RPMI7951 (cell line): Measurements from ENCODE around the gene CCDC74B. TPM values are rescaled to one million over a fixed set of nuclear protein-coding genes. Genes with fewer than 3 reads are reported as not detected.
"Not testable (repeated sequence)": the region's sequence is repeated elsewhere in the genome, so short reads cannot be mapped to it uniquely, and the experiment has no call there.

Source experiments
- DNase-seq: peaks from one replicate; pipeline ENCODE4 v3.0.0-alpha.2; 2012; ENCODE audit warnings: low read depth
- total RNA-seq: library from RNA; depleted of rRNA; stranded (reverse); fragments of >200 nt; shearing (Covaris generic); gene quantifications from 2 replicates; pipeline ENCODE4 v1.2.3, GENCODE V29; 2014

Gene CCDC74B
- total RNA-seq, 1 experiment from 2014 or later: 0.72 TPM

DNA sequence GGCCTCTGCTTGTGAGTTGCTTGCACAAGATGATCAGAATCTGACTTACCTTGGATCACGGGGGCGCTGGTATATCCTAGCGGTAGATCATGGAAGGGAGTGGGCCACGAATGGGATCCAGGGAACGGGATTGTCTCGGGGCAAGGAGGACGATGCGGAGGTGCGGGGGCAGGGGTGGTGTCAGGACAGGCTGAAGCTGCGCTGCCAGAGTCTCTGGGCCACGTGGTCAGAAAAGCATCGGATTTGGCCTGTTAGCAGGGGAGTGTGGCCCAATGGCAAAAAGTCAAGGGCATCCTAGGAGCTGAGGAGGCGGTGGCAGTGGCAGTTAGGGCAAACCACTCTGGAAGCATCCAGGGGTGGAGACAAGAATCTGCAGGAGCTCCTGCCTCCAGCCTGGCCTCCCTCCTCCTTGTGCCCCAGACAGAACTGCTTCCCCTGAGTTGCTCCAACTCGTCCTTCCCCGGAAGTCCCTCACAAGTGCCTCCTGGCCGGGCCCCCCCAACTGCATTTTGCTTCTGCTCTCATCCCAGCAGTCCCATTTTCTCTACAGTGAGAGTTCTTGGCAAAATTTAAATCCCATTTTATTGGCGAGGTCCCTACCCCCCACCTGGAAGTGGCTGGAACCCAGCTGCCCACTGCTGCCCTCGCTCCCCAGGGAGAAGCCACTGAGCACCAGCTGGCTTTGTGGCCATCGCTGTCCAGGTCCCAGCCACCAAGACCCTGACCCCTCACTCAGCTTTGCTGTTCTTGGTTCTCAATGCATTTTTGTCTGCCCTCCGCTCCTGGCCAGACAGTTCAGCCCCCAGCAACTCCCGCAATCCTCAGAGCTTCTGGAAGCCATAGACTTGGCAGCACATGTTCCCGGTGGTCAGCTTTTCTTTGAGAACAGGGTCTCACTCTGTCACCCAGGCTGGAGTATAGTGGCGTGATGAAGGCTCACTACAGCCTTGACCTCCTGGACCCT, 5.6 kb upstream of the CCDC74B start:
- DNase-seq: no peak

DNA sequence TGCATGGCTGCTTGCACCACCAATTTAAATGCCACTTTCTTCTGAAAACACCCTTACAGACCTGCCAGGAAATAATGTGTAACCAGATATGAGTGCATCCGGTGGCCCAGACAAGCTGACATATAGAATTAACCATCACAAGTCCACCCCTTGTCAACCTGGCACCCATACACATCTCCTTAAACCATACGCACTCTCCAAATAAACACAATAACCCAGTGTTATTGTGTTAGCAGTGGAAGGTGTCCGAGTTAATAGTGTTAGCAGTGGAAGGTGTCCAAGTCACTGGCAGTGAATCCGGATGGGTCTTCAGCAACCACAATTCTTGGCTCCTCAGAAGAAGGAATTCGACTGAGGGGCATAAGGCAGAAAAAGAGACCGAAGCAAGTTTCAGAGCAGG, 3.6 kb upstream of the CCDC74B start:
- DNase-seq: not testable (repeated sequence)

DNA sequence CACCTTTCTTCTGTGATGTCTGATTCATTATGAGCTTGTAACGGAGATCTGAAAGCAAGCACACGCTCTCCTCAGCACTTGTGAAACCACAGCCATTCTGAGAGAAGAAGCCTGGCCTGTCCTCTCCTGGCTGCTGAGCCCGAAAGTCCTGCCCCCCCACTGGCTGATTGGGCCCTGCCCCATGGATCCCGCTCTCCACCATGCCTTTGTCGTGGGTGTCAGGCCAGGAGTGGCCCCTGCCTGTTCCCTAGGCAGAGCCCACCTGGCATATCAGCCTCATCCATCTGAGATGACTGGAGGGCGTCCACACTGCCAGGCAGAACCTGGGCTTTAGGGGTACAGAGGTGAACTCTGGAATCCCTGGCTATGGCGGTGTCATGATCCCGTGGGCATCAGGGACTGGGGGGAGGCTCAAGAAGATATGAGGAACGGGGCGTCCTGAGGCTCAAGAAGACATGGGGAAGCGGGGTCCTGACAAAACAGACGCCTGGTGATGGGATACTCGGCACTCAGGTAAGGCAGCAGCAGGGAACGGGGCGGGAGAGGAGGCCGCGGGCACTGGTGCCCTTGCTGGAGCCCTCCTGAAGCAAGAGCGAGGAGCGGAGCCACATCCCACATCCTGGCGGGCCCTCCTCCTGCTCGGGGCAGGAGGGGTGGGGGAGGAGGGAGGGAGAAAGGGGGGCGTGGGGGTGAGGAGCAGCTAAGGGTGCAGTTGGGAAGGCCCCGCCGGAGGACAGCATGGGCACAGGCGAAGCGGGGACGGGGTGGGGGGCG, 1.5 kb downstream of the CCDC74B start:
- DNase-seq: not testable (repeated sequence)

DNA sequence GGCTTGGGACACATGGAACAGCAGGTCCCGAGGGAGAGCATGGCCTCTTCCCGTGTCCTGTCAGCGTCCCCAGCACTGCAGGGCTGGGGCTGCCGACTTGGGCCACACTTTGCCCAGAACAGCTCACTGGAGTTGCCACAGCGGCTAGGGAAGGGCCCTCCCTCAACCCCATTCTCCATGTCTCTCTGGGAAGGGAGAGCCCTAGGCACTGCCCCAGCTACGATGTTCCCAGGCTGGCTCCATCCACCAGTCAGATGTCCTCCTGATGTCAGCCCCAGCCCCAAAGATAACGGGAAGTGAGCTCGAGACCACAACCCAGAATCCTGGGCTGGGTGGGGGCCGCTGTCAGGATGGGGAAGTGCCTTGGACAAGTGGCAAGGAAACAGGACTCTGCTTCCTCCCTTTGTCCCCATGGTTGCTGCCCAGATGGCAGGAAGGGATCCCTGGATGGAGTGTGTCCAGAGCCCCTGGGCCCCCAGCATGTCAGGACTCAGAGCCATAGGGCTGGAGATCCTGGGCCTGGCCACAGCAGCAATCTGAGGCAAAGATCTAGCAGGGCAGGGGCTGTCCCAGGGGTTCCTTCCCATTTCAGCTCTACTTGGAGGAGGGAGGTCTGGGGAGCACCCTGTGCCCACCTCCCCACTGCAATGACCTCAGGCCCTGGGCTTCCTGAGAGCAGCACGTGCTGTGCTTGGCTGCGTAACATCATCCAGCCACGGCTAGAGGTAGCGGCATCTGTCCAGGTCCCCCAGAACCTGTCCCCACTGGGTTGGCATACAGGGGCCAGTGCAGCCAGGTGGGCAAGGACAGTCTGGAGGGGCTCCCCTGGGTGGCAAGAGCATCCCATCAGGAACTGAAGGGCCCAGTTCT, 2.3 kb downstream of the CCDC74B start:
- DNase-seq: not testable (repeated sequence)

DNA sequence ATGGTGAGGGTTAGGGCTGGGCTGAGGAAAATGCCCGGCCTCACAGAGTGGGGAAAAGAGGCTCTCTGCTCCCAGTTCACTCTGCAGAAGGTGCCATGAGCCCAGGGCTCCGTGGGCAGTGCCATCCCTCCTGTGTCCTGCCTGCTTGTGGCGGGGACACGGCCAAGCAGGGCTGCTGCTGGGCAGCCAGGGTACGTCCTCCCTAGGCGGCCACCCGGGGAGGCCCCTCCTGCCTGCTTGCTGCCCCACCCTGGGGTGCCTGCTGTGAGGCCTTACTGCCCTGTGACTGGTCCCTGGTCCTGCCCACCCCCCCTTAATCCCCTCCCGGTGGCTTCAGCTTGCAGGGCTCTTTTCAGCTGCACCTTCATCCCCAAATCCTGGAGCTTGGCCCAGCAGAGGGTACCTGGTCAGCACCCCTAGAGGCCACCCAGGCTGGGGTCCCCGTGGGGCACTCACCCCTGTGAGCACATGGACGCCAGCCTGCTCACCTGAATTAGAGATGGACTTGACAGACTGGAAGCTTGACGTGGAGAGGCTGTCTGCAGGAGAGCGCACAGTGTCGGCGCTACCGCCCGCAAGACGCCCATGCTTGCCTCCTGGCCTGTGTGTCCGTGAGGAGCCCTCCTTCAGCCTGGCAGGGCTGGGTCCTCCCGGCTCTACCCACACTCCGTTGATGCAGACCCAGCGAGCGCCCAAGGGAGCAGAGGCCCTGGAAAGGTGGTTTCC, 3.1 kb downstream of the CCDC74B start:
- DNase-seq: not testable (repeated sequence)

DNA sequence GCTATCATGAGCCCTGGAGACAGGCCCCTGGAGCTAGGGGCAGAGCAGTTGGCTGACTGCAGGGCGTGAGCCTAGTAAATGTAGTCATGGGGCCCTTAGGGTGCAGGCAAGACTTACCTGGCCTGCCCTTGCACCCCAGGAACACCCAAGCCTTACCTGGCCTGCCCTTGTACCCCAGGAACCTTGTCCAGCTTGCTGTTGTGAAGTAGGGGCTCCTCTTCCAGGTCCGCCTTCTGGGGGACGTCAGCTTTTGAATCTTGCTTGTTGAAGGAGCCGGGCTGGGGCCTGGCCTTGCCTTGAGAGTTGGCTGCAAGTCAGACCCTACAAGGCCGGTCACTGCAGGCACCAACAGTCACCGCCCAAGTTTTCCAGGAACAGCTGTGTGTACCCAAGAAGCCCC, 3.9 kb downstream of the CCDC74B start:
- not testable (repeated sequence) for DNase-seq

DNA sequence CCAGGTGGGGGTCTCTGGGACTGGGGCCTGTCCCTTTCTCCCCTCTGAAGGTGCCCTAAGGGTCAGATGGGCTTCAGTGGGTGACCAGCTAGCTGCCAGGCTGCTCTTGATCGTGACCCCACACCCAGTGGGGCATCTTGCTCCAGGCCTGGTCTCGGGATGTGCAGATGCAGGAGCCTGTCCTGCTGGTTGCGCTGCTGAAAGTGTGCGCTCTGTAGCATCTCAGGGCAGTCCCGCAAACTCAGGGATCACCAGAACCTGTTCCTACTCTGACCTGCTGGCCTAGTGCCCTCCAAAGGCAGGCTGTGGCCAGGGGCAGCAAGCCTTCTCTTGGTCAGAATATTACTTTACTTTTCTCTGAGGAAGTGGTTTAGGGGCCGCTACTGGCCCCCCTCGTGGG, 4.4 kb downstream of the CCDC74B start:
- DNase-seq: not testable (repeated sequence)

DNA sequence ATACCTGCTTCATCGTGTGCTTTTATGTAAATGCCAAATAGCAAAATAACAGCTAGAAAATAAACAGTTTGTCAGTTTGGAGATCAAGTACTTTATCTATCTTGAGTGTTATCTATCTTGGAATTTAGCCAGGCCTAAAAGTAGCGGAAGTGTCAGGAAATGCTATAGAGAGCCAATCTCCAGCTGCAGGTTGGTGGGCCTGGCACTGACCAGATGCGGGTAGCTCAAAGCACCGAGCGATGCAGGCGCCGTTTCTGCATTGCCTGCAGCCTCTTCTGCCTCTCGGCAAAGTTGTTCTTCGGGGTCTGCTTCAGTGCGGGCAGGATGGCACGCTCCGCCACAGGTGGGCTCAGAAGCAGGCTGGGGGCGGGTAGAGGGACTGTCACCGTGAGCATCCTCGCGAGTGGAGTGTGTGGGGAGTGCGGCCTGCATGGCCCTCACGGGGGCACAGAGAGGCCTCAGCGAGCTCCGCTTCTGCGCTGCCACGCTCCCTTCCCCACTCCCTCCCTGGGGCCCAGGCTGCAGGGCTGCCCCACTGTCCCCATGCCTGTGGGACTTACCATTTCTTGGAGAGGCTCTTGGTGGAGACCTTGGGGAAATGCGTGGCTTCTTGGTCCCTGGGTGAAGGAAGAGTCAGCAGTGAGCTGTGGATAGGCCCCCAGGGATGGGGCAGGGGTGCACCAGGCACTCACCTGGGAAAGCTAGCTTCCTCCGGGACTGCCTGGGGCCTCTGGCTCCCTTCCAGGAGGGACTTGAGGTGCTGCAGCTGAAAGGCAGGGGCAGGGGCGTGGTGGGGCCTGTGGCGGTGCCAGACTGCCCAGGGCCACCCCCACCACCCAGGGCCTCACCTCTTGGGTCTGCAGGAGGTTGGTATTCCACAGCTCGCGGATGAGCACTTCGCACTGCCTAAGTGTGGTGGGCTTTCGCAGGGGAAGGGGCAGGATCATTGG, 5.3 kb downstream of the CCDC74B start:
- DNase-seq: not testable (repeated sequence)

DNA sequence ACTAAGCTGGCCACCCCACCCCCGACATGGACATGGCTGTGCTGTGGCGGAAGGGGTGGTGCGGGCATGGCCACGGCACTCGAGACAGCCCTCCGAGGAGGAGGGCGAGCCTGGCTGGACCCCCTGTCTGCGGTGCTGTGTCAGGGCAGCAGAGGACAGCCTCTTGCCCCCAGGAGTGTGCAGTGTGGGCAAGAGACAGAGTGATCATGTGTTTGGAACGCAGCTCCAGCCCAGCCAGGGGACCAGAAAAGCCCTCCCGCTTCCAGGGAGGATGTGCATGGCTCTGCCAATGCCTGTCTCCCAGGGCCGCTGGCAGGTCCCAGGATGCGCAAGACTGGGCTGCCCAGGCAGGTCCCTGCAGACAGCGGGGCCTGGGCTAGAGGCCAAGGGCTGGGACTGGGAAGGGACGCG, 6.1 kb downstream of the CCDC74B start:
- DNase-seq: not testable (repeated sequence)

DNA sequence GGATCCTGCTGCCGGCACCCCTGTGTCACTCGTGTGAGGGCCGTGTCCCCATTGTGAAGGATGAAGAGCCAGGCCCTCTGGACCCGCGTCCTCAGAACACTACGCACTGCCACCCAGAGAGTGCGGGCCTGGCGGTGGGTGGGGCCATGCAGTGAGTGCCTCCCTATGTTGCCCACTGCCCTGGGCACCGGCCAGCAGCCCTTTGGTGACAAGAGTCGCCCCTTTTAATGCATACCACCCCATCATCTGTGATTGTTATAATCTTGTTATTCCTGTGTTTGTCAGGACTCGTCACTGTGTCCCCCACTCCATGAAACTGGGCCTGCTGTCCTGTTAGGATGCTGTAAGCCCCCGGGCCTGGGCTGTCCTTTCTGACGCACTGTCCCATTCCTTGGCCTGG, 6.6 kb downstream of the CCDC74B start:
- not testable (repeated sequence) for DNase-seq

DNA sequence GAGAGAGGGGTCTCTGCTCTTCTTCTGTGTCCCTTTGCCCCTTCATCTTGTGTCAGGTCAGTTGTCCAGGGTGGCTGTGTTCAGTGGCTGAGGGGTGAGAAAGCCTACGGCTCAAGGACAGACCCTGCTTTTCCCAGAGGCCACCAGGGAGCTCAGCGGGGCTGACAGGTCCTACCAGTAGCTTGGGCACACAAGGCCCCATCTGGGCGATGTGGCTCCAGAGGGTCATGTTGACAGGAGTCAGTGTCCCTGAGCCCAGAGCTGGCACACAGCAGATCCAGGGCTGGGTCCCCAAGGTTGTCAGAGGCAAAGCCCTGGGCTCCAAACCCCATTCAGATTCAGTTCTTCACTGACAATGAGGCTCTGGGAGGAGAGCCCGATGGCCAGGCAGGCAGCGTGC, 7.8 kb downstream of the CCDC74B start:
- not testable (repeated sequence) for DNase-seq

DNA sequence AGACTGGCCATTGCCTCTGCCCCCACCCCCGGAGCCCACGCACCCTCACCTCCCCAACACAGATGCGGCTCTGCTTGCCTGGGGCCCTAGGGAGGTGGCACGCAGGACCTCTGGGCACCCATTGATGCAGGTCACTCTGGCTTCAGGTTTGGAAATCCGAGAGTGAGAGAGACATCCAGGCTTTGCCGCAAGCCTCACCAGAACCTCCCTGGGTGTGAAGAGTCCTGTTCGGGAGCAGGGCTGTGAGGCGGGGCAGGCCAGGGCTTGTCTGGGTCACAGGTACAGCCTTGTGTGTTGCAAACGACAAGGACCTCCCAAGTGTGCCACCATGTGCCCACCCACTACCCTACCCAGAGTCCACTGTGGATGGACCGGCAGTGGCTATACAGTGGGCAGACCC, 8.4 kb downstream of the CCDC74B start:
- DNase-seq: not testable (repeated sequence)

DNA sequence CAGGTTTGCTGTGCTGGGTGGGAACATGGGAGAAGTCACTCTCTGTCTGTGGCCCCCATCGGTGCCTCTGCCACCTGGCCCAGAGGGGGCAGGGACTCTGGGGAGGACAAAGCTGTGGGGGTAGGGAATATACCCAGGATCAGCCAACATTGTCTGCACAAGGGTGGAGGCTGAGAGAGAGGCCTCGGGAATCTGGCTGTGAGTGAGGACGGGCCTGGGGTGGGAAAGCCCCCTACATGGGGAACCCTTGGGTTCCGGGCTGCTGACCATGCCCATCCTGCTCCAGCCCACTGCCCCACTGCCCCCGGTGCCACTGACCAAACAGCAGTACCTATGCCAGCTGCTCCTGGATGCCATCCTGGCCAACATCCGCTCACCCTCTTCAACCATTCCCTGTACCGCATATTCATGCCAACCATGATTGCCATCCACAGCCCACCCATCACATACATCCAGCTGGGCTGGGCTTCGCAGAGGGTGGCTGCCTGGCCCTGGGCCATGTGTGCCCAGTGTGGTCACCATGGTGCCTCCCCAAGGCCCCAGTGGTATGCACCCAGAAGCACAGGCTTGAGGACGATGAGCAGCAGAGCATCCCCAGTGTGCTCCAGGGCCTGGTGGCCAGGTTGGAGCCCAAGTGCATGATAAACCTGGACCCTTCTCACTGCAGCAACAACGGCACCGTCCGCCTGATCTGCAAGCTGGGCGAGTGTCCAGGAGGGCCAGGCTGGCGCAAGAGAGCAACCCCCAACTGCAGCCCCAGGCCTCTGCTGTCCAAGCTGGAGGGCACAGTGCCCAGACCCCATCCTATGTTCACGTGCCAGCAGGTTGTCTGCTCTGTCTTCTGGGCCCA, 9.0 kb downstream of the CCDC74B start:
- no peak for DNase-seq

DNA sequence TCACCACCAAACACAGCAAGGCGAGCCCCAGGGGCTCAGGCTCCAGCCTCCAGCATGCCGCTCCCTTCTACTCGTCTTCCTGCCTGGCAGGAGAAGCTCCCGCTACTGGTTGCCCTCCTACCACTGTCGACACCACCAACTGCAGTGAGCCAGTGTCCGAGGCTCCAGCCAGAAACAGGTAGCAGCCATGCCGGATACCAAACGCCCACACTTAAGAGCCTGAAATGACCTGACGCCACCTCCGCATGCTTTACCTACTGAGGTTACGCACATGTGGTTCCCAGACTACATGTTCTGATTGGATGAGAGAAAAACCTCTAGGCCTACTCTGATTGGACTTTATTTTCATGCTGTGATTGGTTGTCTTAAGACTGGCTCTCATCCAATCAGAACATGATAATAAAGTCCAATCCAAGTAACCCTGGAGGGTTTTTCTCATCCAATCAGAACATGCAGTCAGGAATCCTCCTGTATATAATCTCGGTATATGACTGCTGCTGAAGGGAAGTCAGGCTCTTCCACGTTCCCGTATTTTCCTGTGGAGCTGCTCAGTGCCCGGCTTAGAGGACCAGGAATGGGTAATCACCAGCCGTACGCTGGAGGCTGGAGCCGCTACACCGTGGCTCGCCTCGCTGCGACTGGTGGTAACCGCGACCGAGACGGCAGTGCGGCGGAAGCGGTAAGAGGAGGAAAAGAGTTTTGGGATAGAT, 15.6 kb downstream of the CCDC74B start, which contains the start of gene POTEF:
POTEF (minus strand) TSS at position 103 of the 710 bp plus-strand sequence. CDS start 8,707 bp downstream, outside the sequence.
- DNase-seq: not testable (repeated sequence)

DNA sequence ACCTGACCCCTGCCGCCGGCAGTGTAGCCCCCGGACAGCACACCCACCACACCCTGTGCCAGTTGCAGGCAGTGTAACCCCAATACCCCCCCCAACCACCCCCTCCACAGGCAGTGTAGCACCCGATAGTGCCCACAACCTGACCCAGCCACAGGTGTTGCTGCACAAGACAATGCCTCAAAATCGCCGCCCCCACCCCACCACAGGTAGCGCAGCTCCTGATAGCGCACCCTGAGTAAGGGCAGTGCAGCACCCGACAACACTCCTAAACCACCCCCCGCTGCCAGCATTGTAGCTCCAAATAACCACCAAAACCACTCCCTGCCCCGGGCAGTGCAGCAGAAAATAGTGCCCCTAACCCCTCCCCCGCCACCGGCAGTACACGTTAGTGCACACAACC, 16.4 kb downstream of the CCDC74B start:
- not testable (repeated sequence) for DNase-seq

DNA sequence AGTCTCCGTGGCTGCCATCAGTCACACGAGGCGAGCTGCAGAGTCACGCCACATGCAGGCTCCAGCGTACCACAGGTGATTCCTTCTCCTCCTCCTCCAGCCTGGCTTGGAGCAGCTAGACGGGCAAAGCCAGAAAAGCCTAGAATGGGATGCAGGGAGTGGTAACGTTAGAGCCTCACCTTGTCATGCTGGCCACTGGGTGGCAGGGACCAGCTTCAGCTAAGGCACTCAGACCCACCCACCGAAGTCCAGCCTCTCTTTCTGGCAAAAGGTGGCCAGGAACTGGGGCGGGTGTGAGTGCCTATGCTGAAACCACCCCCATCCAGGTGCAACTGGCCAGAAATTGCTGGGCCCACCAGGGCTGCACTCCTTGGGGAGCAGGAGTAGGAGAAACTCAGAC, 17.2 kb downstream of the CCDC74B start:
- DNase-seq: not testable (repeated sequence)

DNA sequence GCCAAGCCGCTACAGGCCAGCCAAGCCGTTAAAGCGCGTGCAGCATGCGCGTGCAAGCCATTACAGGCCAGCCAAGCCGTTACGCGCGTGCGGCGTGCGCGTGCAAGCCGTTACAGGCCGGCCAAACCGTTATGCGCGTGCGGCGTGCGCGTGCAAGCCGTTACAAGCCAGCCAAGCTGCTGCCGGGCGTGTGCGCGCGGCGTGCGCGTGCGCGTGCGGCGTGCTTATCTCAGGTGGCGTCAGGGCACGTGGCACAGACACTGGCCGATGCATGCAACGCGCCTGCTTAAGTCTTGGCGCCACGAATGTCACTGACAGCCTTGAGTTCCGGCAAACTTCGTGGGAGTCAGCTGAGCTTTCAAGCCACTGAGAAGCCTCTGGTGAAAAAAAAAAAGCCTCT, 24.0 kb downstream of the CCDC74B start:
- DNase-seq: not testable (repeated sequence)
